ENCODE data around the gene BSG. TPM values are rescaled to one million over a fixed set of nuclear protein-coding genes. Genes with fewer than 3 reads are reported as not detected.
A peak's percentile ranks its signal among the peaks of the same experiment; 100 is the strongest.

The BSG gene
- total and polyA plus RNA-seq, 10 donors: 95.3 to 307 (median 213) TPM

DNA sequence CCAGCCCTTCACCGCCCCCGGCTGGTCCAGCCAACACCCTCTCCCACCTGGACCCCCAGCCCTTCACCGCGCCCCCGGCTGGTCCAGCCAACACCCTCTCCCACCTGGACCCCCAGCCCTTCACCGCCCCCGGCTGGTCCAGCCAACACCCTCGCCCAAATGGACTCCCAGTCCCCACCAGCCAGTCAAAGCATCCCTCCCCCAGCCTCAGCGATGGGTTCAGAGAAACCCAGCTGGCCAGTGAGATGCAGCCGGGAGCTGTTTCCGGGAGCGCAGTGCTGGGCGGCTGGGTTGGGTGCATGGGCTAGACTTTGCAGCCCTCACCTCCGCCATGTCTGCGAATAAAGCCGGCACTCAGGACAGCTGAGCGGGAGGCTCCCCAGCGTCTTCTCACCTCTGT, 47.4 kb upstream of the BSG start:
- WGBS, 5 donors: 45 to 79% (median 79%) methylated on average over 9 to 18 of the region's 18 CpGs
- DNase-seq: no peak
- Histone ChIP-seq H3K9me3 (peaks cover 0 to 3% (median 0%) of the 10 kb centered on the region in 8 donors), H3K36me3 (peaks cover 0 to 2% (median 0%) of the 10 kb centered on the region in 6 donors), H3K27me3 (replicated peaks in 1 of 7) (peaks cover 0 to 24% (median 0%) of the 10 kb centered on the region in 7 donors), H3K4me1 (peaks cover 0 to under 1% (median 0%) of the 10 kb centered on the region in 6 donors), H3K27ac (no peak overlapping the region), H3K4me3 (no peak overlapping the region)
- intact Hi-C loops (cut with DNase I; ENCODE audit: low total_unique reads): no loop called here
- TF ChIP-seq, protein P1, sequence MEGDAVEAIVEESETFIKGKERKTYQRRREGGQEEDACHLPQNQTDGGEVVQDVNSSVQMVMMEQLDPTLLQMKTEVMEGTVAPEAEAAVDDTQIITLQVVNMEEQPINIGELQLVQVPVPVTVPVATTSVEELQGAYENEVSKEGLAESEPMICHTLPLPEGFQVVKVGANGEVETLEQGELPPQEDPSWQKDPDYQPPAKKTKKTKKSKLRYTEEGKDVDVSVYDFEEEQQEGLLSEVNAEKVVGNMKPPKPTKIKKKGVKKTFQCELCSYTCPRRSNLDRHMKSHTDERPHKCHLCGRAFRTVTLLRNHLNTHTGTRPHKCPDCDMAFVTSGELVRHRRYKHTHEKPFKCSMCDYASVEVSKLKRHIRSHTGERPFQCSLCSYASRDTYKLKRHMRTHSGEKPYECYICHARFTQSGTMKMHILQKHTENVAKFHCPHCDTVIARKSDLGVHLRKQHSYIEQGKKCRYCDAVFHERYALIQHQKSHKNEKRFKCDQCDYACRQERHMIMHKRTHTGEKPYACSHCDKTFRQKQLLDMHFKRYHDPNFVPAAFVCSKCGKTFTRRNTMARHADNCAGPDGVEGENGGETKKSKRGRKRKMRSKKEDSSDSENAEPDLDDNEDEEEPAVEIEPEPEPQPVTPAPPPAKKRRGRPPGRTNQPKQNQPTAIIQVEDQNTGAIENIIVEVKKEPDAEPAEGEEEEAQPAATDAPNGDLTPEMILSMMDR (IDR thresholded peaks at IDR 0.05 in 8 of 11, conservative IDR thresholded peaks at IDR 0.05 in 3 of 11): no peak
- TF ChIP-seq POLR2AphosphoS5 (IDR thresholded peaks at IDR 0.05): peak in 1 of 3 donors; percentile 8

DNA sequence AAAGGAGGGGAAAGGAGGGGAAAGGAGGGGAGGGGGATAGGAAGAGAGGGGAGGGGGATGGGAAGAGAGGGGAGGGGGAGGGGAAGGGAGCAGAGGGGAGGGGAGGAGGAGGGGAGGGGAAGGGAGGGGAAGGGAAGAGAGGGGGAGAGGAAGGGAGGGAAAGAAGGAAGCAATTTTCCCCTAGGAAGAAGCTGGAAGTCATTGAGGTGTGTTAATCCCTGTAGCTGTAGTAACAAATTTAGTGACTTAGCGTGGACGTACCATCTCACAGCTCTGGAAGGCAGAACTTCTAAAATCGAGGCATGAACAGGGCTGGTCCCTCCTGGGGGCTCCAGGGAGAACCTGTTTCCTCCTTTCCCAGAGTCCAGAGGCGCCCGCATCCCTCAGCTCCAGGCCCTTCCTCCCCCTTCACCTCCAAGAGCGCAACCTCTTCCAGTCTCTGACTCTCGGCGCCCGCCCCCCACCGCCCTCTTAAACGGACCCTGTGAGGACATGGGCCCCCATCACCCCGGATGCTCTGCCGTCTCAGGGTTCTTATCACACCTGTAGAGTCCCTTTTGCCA, 46.5 kb upstream of the BSG start:
- Histone ChIP-seq H3K9me3 (peaks cover 0 to 3% (median 0%) of the 10 kb centered on the region in 8 donors), H3K27ac (no peak overlapping the region), H3K4me3 (no peak overlapping the region), H3K36me3 (no peaks in the 10 kb centered on the region), H3K4me1 (peaks cover 5 to 9% (median 8%) of the 10 kb centered on the region in 6 donors), H3K27me3 (replicated peaks in 1 of 7) (peaks cover 0 to 24% (median 0%) of the 10 kb centered on the region in 7 donors)
- WGBS, 5 donors: 58 to 67% (median 63%) methylated on average over 13 of the region's 13 CpGs
- no peak for DNase-seq
- intact Hi-C loops (cut with DNase I; ENCODE audit: low total_unique reads): no loop called here
- no peak for TF ChIP-seq POLR2AphosphoS5 (IDR thresholded peaks at IDR 0.05)
- TF ChIP-seq POLR2A (IDR thresholded peaks at IDR 0.05): no peak
- TF ChIP-seq, protein P1 (IDR thresholded peaks at IDR 0.05 in 8 of 11, conservative IDR thresholded peaks at IDR 0.05 in 3 of 11): no peak

DNA sequence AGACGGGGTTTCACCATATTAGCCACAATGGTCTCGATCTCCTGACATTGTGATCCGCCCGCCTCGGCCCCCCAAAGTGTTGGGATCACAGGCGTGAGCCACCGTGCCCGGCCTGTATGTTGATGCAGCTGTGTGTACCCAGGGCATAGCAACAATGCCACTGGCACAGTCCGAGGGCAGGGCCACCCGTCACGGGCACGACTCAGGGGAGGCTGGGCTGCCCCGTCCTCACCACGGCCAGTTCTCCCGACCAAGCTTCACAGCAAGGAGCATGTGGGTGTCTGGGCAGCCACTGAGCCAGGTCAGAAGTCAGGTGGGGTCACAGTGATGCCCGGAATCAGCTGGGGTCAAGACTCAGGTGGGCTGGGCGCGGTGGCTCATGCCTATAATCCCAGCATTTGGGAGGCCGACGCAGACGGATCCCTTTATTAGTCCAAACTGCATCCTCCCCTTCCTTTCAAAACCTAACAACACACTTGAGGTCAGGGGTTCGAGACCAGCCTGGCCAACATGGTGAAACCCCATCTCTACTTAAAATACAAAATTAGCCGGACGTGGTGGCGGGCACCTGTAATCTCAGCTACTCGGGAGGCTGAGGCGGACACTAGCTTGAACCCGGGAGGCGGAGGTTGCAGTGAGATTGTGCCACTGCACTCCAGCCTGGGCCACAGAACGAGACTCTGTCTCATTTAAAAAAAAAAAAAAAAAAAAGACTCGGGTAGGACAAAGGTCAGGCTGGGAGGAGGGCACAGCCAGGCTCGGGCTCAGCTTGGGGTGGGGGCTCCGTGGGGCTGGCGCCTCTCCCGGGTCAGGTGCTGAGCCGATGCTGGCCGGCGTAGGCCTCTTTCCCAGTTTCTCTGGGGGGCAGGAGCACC, 42.0 kb upstream of the BSG start:
- Histone ChIP-seq H3K4me1 (peaks cover 17 to 43% (median 34%) of the 10 kb centered on the region in 6 donors), H3K36me3 (peaks cover 0 to 11% (median 2%) of the 10 kb centered on the region in 6 donors), H3K9me3 (no peaks in the 10 kb centered on the region), H3K4me3 (peak overlapping the region; percentile 78 to 99 (median 96)), H3K27me3 (replicated peaks in 1 of 7) (peaks cover 0 to 20% (median 0%) of the 10 kb centered on the region in 7 donors), H3K27ac (peak overlapping the region; percentile 92 to 99 (median 96))
- intact Hi-C loops (cut with DNase I; ENCODE audit: low total_unique reads): loop anchor here (5.0 kb wide), 1 partner anchor 42 kb away; the partner anchor contains the start of gene BSG
- 65 to 72% (median 70%) methylated on average over 34 to 38 of the region's 38 CpGs for WGBS, 5 donors
- DNase-seq: no peak
- TF ChIP-seq, protein P1 (IDR thresholded peaks at IDR 0.05 in 8 of 11, conservative IDR thresholded peaks at IDR 0.05 in 3 of 11): no peak
- TF ChIP-seq POLR2A (IDR thresholded peaks at IDR 0.05) (no peak), POLR2AphosphoS5 (IDR thresholded peaks at IDR 0.05) (no peak)
